GM12878 (cell line): ENCODE measurements around the gene RAB33A. TPM values are rescaled to one million over a fixed set of nuclear protein-coding genes. Genes with fewer than 3 reads are reported as not detected.
"Not testable (repeated sequence)": the region's sequence is repeated elsewhere in the genome, so short reads cannot be mapped to it uniquely, and the experiment has no call there.

ENCODE experiments used
- ATAC-seq: fragments of 200-7000 bp; cut with Tn5 transposase; 3 replicates; pipeline ENCODE4 v1.9.1; 2020; ENCODE audit warnings: mild to moderate bottlenecking, moderate library complexity
- BruUV-seq: library from RNA; stranded (reverse); fragments of 400-500 nt; replicated peaks from 2 replicates; lab custom pipeline; 2021; lab: Mats Ljungman, UMichigan
- CTCF ChIA-PET: fragments of 300-600 bp; sonication (Branson Sonifier 250); formaldehyde crosslinking; extraction: SDS; loops from one replicate; lab custom pipeline; 2021; ENCODE audit warnings: inconsistent platforms; lab: Yijun Ruan, JAX
- POLR2A ChIA-PET: fragments of 350-600 bp; formaldehyde crosslinking; extraction: SDS; loops from one replicate; lab custom pipeline; 2021; ENCODE audit warnings: inconsistent platforms; lab: Charles Lee
- RAD21 ChIA-PET: fragments of 300-600 bp; sonication (Branson Sonifier 250); formaldehyde crosslinking; loops from one replicate; lab custom pipeline; 2023; ENCODE audit warnings: antibody characterized with exemption; ENCODE audit not compliant: unreplicated experiment; lab: Charles Lee
- SMC1A ChIA-PET: fragments of 300-600 bp; sonication (Branson Sonifier 250); formaldehyde crosslinking; loops from one replicate; lab custom pipeline; 2023; ENCODE audit not compliant: unreplicated experiment, uncharacterized antibody; lab: Charles Lee
- DNase-seq: peaks from one replicate; pipeline ENCODE4 v3.0.0-alpha.2; 2011; ENCODE audit warnings: low read depth, low spot score
- FAIRE-seq: peaks from 3 replicates; lab custom pipeline; 2011; peaks lifted over from hg19 to GRCh38; lab: Jason Lieb, UNC
- H2AFZ ChIP-seq: 2 replicates; pipeline ENCODE4 v1.6.0; 2011; ENCODE audit warnings: low read depth, low read length, control low read depth; ENCODE audit not compliant: control insufficient read depth
- H3K27ac ChIP-seq: 2 replicates; pipeline ENCODE4 v1.5.1; 2011; ENCODE audit warnings: control low read depth; ENCODE audit not compliant: control insufficient read depth, insufficient read depth
- H3K27me3 ChIP-seq, 2 experiments: replicated peaks in 1 of 2; 2 replicates each; pipeline versions ENCODE4 v1.6.0 to v1.6.1; 2011; ENCODE audit warnings: low read length in 1 of 2; ENCODE audit not compliant: control insufficient read depth in 2 of 2, insufficient read depth in 2 of 2
- H3K36me3 ChIP-seq, 2 experiments: 2 replicates each; pipeline ENCODE4 v1.5.1; 2011; ENCODE audit warnings: low read length in 1 of 2; ENCODE audit not compliant: control insufficient read depth in 2 of 2, insufficient read depth in 2 of 2
- H3K4me1 ChIP-seq: 2 replicates; pipeline ENCODE4 v1.6.1; 2011; ENCODE audit warnings: mild to moderate bottlenecking, low read length, moderate library complexity, mixed read lengths; ENCODE audit not compliant: control insufficient read depth, insufficient read depth
- H3K4me2 ChIP-seq: 2 replicates; pipeline ENCODE4 v1.6.0; 2011; ENCODE audit warnings: control low read depth; ENCODE audit not compliant: control insufficient read depth, insufficient read depth
- H3K4me3 ChIP-seq: fragments of 200-600 bp; sonication (generic); 2 replicates; pipeline ENCODE4 v1.5.1; 2016
- H3K79me2 ChIP-seq: 2 replicates; pipeline ENCODE4 v1.6.0; 2011; ENCODE audit warnings: low read length; ENCODE audit not compliant: control insufficient read depth, insufficient read depth
- H3K9ac ChIP-seq: 2 replicates; pipeline ENCODE4 v1.8.0; 2011; ENCODE audit warnings: low read length, control low read depth, mixed read lengths; ENCODE audit not compliant: control insufficient read depth, insufficient read depth
- H3K9me3 ChIP-seq: replicated peaks from 3 replicates; pipeline ENCODE4 v1.5.1; 2011; ENCODE audit warnings: mild to moderate bottlenecking, low read length; ENCODE audit not compliant: control insufficient read depth, insufficient read depth
- H4K20me1 ChIP-seq: 2 replicates; pipeline ENCODE4 v1.6.0; 2011; ENCODE audit not compliant: control insufficient read depth, insufficient read depth
- EED ChIP-seq: sonication (generic); IDR thresholded peaks from 2 replicates; pipeline ENCODE4 v1.6.1; 2016; ENCODE audit warnings: antibody characterized with exemption, low read depth
- ESRRA ChIP-seq: IDR thresholded peaks from 2 replicates; pipeline ENCODE4 v1.6.1; 2012; ENCODE audit warnings: mild to moderate bottlenecking, low read length, improper control_type of control experiment
- LARP7 ChIP-seq: fragments of 450-650 bp; IDR thresholded peaks from 2 replicates; pipeline ENCODE4 v1.6.1; 2017; ENCODE audit warnings: mild to moderate bottlenecking
- RELA ChIP-seq: fragments of 450-650 bp; IDR thresholded peaks from 2 replicates; pipeline ENCODE4 v1.8.0; 2014; ENCODE audit warnings: borderline replicate concordance; ENCODE audit not compliant: partially characterized antibody
- SMAD5 ChIP-seq: IDR thresholded peaks from 2 replicates; pipeline ENCODE4 v1.6.1; 2016; ENCODE audit warnings: antibody characterized with exemption, low read depth
- SMARCA5 ChIP-seq: fragments of 450-650 bp; IDR thresholded peaks from 2 replicates; pipeline ENCODE4 v1.6.1; 2017; ENCODE audit warnings: mild to moderate bottlenecking
- YBX1 ChIP-seq: fragments of 450-650 bp; IDR thresholded peaks from 2 replicates; pipeline ENCODE4 v1.6.1; 2016; ENCODE audit warnings: antibody characterized with exemption
- ZNF622 ChIP-seq: fragments of 450-650 bp; IDR thresholded peaks from 2 replicates; pipeline ENCODE4 v1.6.1; 2017; ENCODE audit warnings: mild to moderate bottlenecking, inconsistent platforms
- WGBS: methylation state at CpG from one replicate; pipeline ENCODE4 v1.1.6; 2016; ENCODE audit warnings: low lambda C conversion rate; ENCODE audit not compliant: insufficient replicate concordance, insufficient coverage; ENCODE audit errors: missing lambda C conversion rate; 5-methylcytosine and 5-hydroxymethylcytosine counted together
- in situ Hi-C: fragments of 300-500 bp; cut with MboI; formaldehyde crosslinking; loops from 9 replicates; pipeline ENCODE4 v1.14.3; 2018; ENCODE audit warnings: mixed read lengths
- intact Hi-C: fragments of 100-400 bp; cut with micrococcal nuclease; formaldehyde crosslinking; loops from one replicate; pipeline ENCODE4 v1.14.2; 2022; ENCODE audit not compliant: unreplicated experiment
- polyA plus RNA-seq, 11 experiments: library from polyadenylated mRNA; depleted of rRNA in 4 of 11; unstranded in 6 of 11; stranded (reverse) in 5 of 11; fragments of >200 nt; fragmentation: Nextera tagmentation in 4 of 11; fragmentation: Illumina TruSeq in 1 of 11; extraction: Ambion mirVana in 4 of 11; extraction: Trizol in 1 of 11; gene quantifications; 1 replicate in 1 of 11; 2 replicates in 10 of 11; pipeline versions ENCODE4 v1.2.1 to v1.2.3, GENCODE V29; 2011 to 2016; ENCODE audit warnings: inconsistent platforms in 2 of 11, missing spikeins in 2 of 11, low read depth in 1 of 11
- total RNA-seq, 4 experiments: library from RNA; depleted of rRNA in 3 of 4; stranded (reverse); fragments of >200 nt in 3 of 4; fragmentation: Illumina TruSeq in 1 of 4; extraction: Trizol in 1 of 4; gene quantifications; 2 replicates each; pipeline versions ENCODE4 v1.2.1 to v1.2.3, GENCODE V29; 2013 to 2021
- TF ChIP-seq, protein P1 (sequence below): fragments of 450-650 bp; IDR thresholded peaks from 2 replicates; pipeline ENCODE4 v1.6.1; 2017; ENCODE audit warnings: low read depth, mild to moderate bottlenecking, moderate library complexity
- TF ChIP-seq, protein P2 (sequence below): IDR thresholded peaks from 2 replicates; pipeline ENCODE4 v1.6.1; 2012; ENCODE audit warnings: low read depth, low read length, improper control_type of control experiment

The RAB33A gene
- total and polyA plus RNA-seq, 10 of the 15 experiments (the other 5 are each of a cell fraction or from before 2014, with no cell fraction given) = 6.3 to 67.3 (median 33.4) TPM

DNA sequence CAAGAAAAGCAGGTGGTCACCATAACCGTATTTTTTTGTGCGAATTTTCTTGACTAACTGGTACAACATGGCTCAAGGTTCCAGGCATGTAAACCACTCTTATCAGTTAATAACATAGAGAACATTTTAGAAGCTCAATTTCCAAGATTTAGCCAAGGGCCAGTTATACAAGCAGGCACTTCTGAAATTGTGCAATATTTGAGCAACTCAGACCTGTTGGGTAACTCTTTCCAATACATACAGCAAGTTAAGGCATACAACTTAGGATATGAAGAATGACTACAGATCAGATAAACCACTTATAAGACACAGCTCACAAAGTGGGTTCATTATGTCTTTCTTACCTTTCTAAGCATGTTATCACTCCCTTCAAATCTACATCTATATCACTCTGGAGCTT lies 53.0 kb downstream of the RAB33A start (continued):
- TF ChIP-seq, protein P1, sequence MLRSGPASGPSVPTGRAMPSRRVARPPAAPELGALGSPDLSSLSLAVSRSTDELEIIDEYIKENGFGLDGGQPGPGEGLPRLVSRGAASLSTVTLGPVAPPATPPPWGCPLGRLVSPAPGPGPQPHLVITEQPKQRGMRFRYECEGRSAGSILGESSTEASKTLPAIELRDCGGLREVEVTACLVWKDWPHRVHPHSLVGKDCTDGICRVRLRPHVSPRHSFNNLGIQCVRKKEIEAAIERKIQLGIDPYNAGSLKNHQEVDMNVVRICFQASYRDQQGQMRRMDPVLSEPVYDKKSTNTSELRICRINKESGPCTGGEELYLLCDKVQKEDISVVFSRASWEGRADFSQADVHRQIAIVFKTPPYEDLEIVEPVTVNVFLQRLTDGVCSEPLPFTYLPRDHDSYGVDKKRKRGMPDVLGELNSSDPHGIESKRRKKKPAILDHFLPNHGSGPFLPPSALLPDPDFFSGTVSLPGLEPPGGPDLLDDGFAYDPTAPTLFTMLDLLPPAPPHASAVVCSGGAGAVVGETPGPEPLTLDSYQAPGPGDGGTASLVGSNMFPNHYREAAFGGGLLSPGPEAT = no peak

DNA sequence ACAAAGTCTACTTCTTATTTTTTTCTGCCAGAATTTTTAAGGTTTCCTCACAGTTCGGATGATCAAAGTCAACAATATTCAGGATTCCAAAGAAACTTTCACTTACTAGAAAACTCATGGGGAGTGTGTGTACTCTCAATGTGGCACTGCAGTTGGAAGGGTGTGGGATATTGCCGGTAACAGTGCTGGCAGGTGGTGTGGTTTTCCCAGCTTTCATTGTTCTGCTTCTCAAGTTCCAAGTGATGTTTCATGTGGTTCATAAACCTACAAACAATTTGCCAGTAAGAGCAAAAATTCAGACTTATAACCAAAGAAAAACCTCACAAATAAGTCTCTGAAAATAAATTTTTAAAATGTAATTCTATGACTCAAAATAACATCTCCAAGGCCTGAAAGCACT lies 57.1 kb downstream of the RAB33A start:
- H3K4me2 ChIP-seq = no peak overlapping the region
- no peak overlapping the region for H3K9ac ChIP-seq
- H2AFZ ChIP-seq = no peak overlapping the region
- H3K36me3 ChIP-seq = no peaks in the 10 kb centered on the region; a peak in 2 of 4 replicates
- H4K20me1 ChIP-seq = no peaks in the 10 kb centered on the region
- CTCF ChIA-PET = no interaction called here
- intact Hi-C loops = no loop called here
- no peak for DNase-seq
- POLR2A ChIA-PET = no interaction called here
- H3K9me3 ChIP-seq = no peaks in the 10 kb centered on the region
- no peaks in the 10 kb centered on the region for H3K27me3 ChIP-seq
- RAD21 ChIA-PET = no interaction called here
- no TSS peak for BruUV-seq
- no peak for FAIRE-seq
- H3K4me1 ChIP-seq = no peaks in the 10 kb centered on the region
- TF ChIP-seq SMAD5 (no peak), LARP7 (no peak), SMARCA5 (no peak), ESRRA (no peak), EED (no peak), YBX1 (no peak), RELA (no peak), ZNF622 (no peak)
- TF ChIP-seq, protein P2, sequence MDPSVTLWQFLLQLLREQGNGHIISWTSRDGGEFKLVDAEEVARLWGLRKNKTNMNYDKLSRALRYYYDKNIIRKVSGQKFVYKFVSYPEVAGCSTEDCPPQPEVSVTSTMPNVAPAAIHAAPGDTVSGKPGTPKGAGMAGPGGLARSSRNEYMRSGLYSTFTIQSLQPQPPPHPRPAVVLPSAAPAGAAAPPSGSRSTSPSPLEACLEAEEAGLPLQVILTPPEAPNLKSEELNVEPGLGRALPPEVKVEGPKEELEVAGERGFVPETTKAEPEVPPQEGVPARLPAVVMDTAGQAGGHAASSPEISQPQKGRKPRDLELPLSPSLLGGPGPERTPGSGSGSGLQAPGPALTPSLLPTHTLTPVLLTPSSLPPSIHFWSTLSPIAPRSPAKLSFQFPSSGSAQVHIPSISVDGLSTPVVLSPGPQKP = no peak
- no peaks in the 10 kb centered on the region for H3K79me2 ChIP-seq
- no peak for ATAC-seq
- no peak overlapping the region for H3K27ac ChIP-seq
- in situ Hi-C loops = no loop called here
- WGBS = 90% methylated on average over 2 of the region's 2 CpGs
- H3K4me3 ChIP-seq = no peak overlapping the region
- SMC1A ChIA-PET = no interaction called here

DNA sequence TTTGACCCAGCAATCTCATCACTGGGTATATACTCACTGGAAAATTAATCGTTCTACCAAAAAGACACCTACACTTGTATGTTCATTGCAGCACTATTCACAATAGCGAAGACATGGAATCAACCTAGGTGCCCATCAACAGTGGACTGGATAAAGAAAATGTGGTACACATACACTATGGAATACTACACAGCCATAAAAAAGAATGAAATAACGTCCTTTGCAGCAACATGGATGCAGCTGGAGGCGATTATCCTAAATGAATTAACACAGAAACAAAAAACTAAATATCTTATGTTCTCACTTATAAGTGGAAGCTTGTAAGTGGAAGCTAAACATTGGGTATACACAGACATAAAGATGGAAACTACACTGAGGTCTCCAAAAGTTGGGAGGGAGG lies 59.4 kb downstream of the RAB33A start:
- H3K27me3 ChIP-seq, H3K27ac ChIP-seq, H2AFZ ChIP-seq, H3K79me2 ChIP-seq, DNase-seq, intact Hi-C loops, H3K36me3 ChIP-seq, FAIRE-seq, H4K20me1 ChIP-seq, BruUV-seq, H3K9ac ChIP-seq, H3K4me2 ChIP-seq, ATAC-seq, RAD21 ChIA-PET, H3K4me3 ChIP-seq, H3K9me3 ChIP-seq, H3K4me1 ChIP-seq, in situ Hi-C loops: not testable (repeated sequence)
- ChIA-PET SMC1A (interaction anchor here (0.7 kb wide), 1 partner anchor 172 kb away, joined by 3 read pairs; no protein-coding TSS in a partner anchor), CTCF (interaction anchor here (0.9 kb wide), 1 partner anchor 13 kb away, joined by 3 read pairs; no protein-coding TSS in a partner anchor), POLR2A (interaction anchor here (0.5 to 0.6 kb wide), 3 partner anchors 13 to 90 kb away, joined by 3 to 8 read pairs (median 3); no protein-coding TSS in a partner anchor)
- 60% methylated on average over 4 of the region's 4 CpGs for WGBS
